Activated CD8-positive, alpha-beta memory T cell treated with anti-CD3 and anti-CD28 coated beads, Interleukin-2, amount 50 U/mL, for 1 hour (primary cell): ENCODE results near the gene NR6A1.

Experiments used
- DNase-seq: peaks from one replicate; pipeline ENCODE4 v3.0.0-alpha.2; 2020; ENCODE audit errors: extremely low read depth

NR6A1 gene

DNA sequence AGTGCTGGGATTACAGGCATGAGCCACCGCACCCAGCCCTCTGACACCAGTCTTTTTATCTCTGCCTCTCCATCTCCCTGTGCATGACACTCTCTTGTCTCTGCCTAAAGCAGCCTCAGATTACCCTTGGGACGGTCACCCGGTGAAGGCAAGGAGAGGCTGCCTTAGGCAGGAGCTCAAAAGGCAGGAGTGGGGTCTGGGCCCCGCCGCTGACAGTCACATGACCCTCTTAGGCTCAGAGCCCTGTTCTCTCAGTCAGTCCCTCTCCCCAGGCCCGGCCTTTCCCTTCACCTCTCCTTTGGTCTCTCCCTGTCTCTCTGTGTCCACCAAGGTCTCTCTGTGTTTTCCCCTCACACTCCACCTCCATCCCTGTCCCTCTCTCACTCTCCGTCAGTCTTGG, 298.3 kb downstream of the NR6A1 start:
- DNase-seq: no peak

DNA sequence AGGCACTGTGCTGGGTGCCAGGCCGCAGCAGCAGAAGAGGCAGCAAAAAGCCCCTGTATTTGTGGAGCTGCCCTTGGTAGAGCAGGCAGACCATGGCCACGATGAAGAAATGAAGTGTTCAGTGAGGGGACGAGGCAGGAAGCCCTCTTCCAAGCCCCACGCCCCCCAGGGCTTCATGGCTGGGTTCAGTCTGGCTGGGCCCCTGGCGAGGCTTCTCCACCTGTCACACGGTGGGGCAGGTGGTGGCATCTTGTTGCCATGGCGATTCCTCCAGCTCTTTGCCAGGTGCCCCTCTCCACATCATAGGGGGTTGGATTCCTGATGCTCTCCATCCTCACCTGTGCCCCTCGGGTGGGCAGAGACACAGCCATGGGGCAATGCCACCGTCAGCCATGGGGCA, 299.4 kb downstream of the NR6A1 start:
- no peak for DNase-seq

DNA sequence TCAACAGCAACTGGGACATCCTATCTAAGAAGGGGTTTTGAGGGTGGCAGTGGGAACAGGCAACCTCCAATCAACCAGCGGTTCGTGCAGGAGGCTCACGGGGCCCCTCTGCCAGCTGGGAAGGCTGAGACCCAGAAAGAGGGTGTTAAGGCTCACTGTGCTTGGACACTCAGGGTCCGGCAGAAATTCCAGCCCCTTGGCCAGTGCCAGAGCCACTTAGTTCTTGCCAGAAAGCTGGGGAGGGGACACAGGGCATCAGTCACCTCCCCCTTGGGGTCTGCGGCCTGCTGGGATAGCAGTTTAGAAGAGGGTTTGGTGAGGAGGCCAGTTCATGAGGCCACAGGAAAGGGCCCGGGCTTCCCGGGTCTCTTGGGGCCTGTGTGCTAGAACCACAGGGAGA, 300.4 kb downstream of the NR6A1 start:
- DNase-seq: no peak

DNA sequence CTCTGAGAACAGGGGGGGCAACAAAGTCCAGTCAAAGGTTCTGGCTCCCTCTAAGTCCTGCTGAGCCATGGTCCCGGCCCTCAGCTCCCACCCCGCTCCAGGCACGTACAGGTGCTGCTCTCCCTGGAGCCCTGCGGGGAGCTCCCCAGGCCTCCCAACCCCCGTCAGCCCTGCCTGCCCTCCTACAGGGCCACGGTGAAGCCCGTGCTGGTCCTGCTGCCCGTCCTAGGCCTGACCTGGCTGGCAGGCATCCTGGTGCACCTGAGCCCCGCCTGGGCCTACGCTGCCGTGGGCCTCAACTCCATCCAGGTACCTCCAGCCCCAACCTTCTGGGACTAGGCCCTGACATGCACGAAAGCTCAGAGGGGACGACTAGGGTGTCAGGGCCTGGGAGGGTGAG, 300.8 kb downstream of the NR6A1 start:
- DNase-seq: no peak

DNA sequence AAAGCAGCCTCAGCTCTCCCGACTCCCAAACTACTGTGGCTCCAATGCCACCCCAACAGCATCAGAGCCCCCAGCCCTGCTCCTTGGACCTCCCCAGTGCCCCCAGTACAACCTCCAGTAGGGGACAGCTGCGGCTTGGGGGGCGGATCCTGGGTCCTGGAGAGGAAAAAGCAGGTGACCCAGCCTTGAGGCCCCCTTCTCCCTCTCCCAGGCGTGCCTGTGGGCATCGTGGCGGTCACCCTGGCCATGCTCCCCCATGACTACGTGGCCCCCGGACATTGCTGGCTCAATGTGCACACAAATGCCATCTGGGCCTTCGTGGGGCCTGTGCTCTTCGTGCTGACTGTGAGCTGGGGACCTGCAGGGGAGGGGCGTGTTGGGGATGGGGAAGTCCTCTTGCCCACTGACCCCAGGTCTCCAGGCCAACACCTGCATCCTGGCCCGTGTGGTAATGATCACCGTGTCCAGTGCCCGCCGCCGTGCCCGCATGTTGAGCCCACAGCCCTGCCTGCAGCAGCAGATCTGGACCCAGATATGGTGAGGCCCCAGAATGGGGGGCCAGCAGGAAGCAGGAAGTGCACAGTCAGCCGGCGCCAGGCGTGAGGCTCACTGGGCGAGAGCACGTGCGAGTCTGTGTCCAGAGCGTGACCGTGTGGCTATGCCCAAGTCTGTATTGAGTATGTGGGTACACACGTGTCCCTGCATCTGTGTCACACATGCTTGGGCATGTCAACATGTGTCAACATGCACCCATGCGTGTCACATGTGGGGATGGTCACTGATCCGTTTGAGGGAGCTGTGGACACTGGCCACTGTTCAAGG, 301.9 kb downstream of the NR6A1 start:
- no peak for DNase-seq

DNA sequence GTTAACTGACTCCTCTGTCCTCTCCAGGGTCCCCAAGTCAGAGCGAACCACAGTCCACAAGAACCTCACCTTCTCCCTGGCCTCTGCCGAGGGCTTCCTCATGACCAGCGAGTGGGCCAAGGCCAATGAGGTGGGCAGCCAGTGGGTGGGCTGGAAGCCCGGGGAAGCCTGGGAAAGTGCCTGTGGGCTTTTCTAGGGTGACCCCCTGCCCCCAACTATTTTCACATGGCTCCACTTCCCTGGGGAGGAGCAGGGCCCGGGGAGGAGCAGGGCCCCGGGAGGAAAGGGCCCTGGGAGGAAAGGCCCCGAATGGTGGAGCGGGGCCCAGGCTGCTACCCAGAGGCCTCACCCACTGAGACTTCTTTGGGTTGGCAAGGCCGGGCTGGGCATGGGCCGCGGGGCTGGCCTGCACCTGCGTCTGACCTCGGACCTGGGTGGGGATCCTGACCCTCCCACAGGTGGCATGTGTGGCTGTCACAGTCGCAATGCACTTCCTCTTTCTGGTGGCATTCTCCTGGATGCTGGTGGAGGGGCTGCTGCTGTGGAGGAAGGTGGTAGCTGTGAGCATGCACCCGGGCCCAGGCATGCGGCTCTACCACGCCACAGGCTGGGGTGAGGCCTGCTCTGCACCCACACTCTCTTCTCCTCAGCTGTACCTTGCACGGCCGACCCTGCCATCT, 302.9 kb downstream of the NR6A1 start:
- DNase-seq: no peak

DNA sequence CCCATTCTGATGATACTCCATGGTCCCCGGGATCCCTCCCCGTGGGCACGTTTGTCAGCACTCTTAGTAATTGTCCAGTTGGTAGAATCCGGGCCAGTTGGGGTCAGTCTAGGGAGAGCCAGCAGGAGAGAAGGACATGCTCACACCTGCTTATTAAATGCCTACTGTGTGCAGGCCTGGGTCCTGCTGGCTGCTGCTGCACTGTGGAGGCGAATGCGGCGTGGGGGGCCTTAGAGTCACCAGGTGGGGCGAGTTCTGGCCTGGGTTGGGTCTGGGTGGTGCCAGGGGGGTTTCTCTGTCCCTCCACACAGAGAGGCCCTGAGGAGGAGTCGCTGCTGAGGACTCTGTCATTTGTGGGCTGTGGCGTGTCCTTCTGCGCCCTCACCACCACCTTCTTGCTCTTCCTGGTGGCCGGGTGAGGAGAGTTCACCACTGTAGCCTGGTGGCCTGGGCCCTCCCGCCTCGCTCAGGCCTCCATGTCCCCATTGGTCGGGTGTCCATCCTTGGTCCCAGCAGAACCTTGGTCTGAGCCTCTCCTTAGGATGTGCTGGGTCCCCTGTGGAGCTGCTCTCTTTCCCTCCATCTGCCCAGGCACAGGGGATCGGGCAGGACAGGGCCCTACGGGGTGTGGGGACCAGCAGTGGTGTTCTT, 303.6 kb downstream of the NR6A1 start:
- DNase-seq: no peak
